ENCODE results near the gene KDM4D.

GRCh38 chr11:94958121-94958696, 15.3 kb upstream of the KDM4D start:
- TF ChIP-seq, protein P1, sequence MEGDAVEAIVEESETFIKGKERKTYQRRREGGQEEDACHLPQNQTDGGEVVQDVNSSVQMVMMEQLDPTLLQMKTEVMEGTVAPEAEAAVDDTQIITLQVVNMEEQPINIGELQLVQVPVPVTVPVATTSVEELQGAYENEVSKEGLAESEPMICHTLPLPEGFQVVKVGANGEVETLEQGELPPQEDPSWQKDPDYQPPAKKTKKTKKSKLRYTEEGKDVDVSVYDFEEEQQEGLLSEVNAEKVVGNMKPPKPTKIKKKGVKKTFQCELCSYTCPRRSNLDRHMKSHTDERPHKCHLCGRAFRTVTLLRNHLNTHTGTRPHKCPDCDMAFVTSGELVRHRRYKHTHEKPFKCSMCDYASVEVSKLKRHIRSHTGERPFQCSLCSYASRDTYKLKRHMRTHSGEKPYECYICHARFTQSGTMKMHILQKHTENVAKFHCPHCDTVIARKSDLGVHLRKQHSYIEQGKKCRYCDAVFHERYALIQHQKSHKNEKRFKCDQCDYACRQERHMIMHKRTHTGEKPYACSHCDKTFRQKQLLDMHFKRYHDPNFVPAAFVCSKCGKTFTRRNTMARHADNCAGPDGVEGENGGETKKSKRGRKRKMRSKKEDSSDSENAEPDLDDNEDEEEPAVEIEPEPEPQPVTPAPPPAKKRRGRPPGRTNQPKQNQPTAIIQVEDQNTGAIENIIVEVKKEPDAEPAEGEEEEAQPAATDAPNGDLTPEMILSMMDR (IDR thresholded peaks at IDR 0.05): no peak
- no peak for TF ChIP-seq POLR2A (IDR thresholded peaks at IDR 0.05)
